Upper lobe of left lung (tissue), 6 donors: ENCODE results near the gene KRT81. TPM values are rescaled to one million over a fixed set of nuclear protein-coding genes. Genes with fewer than 3 reads are reported as not detected.

Experiments
- ATAC-seq, 2 donors: fragments of 200-7000 bp; cut with Tn5 transposase; one replicate each; pipeline ENCODE4 v1.9.1; 2022; ENCODE audit warnings: mild to moderate bottlenecking in 2 of 2, moderate library complexity in 2 of 2; ENCODE audit not compliant: low FRiP score in 2 of 2
- DNase-seq, 2 donors: peaks; one replicate each; pipeline ENCODE4 v3.0.0-alpha.2; 2019 to 2020
- H3K27ac ChIP-seq, 4 donors: fragments of 200-600 bp; sonication (generic); one replicate each; pipeline ENCODE4 v1.5.1; 2016 to 2019
- H3K27me3 ChIP-seq, 4 donors: fragments of 200-600 bp; sonication (generic); one replicate each; pipeline ENCODE4 v1.5.1; 2017 to 2019
- H3K36me3 ChIP-seq, 4 donors: fragments of 200-600 bp; sonication (generic); one replicate each; pipeline ENCODE4 v1.5.1; 2016 to 2019
- H3K4me1 ChIP-seq, 4 donors: fragments of 200-600 bp; sonication (generic); one replicate each; pipeline ENCODE4 v1.5.1; 2018 to 2019
- H3K4me3 ChIP-seq, 4 donors: fragments of 200-600 bp; sonication (generic); one replicate each; pipeline ENCODE4 v1.5.1; 2017 to 2019; ENCODE audit warnings: mild to moderate bottlenecking in 2 of 4, moderate library complexity in 1 of 4
- H3K9me3 ChIP-seq, 4 donors: fragments of 200-600 bp; sonication (generic); one replicate each; pipeline ENCODE4 v1.5.1; 2018 to 2019
- CTCF ChIP-seq, 6 experiments: fragments of 450-650 bp in 4 of 6; fragments of 200-600 bp in 2 of 6; sonication (generic) in 2 of 6; IDR thresholded peaks; one replicate each; pipeline ENCODE4 v1.5.1; 2016 to 2019; ENCODE audit warnings: antibody characterized with exemption in 6 of 6
- EP300 ChIP-seq, 4 donors: sonication (generic); formaldehyde crosslinking; IDR thresholded peaks; one replicate each; pipeline ENCODE4 v1.5.1; 2017; ENCODE audit warnings: antibody characterized with exemption in 4 of 4, control low read depth in 2 of 4
- POLR2A ChIP-seq, 4 donors: fragments of 450-650 bp; IDR thresholded peaks; one replicate each; pipeline ENCODE4 v1.5.1; 2016 to 2017; ENCODE audit warnings: antibody characterized with exemption in 4 of 4, mild to moderate bottlenecking in 2 of 4
- POLR2AphosphoS5 ChIP-seq, 2 donors: sonication (generic); formaldehyde crosslinking; IDR thresholded peaks; one replicate each; pipeline ENCODE4 v1.5.1; 2017; ENCODE audit warnings: antibody characterized with exemption in 2 of 2
- WGBS, 2 donors: methylation state at CpG; one replicate each; pipeline ENCODE4 v1.1.5; 2017 to 2018; 5-methylcytosine and 5-hydroxymethylcytosine counted together
- total RNA-seq, 6 donors: library from RNA; depleted of rRNA in 4 of 6; stranded (reverse); fragments of >200 nt in 4 of 6; gene quantifications; one replicate each; pipeline versions ENCODE4 v1.1.0 to v1.2.1, GENCODE V29; 2016 to 2021
- donor health status: DM: no; HTN: no; CAD: no; lungs with moderate emphysema.
- donor health status: DM: no; HTN: yes; CAD: no; lungs with severe emphysema.

Gene KRT81
- total RNA-seq, 6 donors from 2014 or later = 0.39 to 1.4 (median 0.52) TPM; not detected in 2

- WGBS, 2 donors = 52 to 81% methylated on average over 5 to 18 of the region's 18 CpGs
- TF ChIP-seq EP300 (IDR thresholded peaks at IDR 0.05) = peak in 1 of 4 donors; percentile 46
- peak in 1 of 4 donors; percentile 19 for TF ChIP-seq POLR2A (IDR thresholded peaks at IDR 0.05)
- no peak for TF ChIP-seq CTCF (IDR thresholded peaks at IDR 0.05)
- no peak for TF ChIP-seq POLR2AphosphoS5 (IDR thresholded peaks at IDR 0.05)
- ATAC-seq = peak in 1 of 2 donors; percentile 19
- peaks cover 8 to 38% (median 18%) of the 10 kb centered on the region in 4 donors for H3K4me1 ChIP-seq
- no peak overlapping the region for H3K4me3 ChIP-seq
- peak in 1 of 2 donors; percentile 71 for DNase-seq
- H3K27ac ChIP-seq = peak overlapping the region; percentile 17 to 71 (median 58)
- H3K36me3 ChIP-seq = peaks cover 0 to 15% (median 3%) of the 10 kb centered on the region in 4 donors
- no peaks in the 10 kb centered on the region for H3K9me3 ChIP-seq
- peaks cover 0 to 5% (median 2%) of the 10 kb centered on the region in 4 donors for H3K27me3 ChIP-seq
Observed at GRCh38 chr12:52248541-52249461, 42.5 kb downstream of the KRT81 start.

GRCh38 chr12:52247622-52248540, 43.5 kb downstream of the KRT81 start:
- peaks cover 0 to 19% (median 3%) of the 10 kb centered on the region in 4 donors for H3K36me3 ChIP-seq
- ATAC-seq = no peak
- 85 to 90% methylated on average over 10 of the region's 10 CpGs for WGBS, 2 donors
- peak overlapping the region; percentile 17 to 71 (median 58) for H3K27ac ChIP-seq
- TF ChIP-seq EP300 (IDR thresholded peaks at IDR 0.05) = no peak
- no peak for TF ChIP-seq POLR2AphosphoS5 (IDR thresholded peaks at IDR 0.05)
- TF ChIP-seq POLR2A (IDR thresholded peaks at IDR 0.05) = no peak
- no peak for TF ChIP-seq CTCF (IDR thresholded peaks at IDR 0.05)
- DNase-seq = no peak
- H3K4me1 ChIP-seq = peaks cover 14 to 47% (median 26%) of the 10 kb centered on the region in 4 donors
- H3K27me3 ChIP-seq = peaks cover 0 to 5% (median 2%) of the 10 kb centered on the region in 4 donors
- no peak overlapping the region for H3K4me3 ChIP-seq
- H3K9me3 ChIP-seq = no peaks in the 10 kb centered on the region

GRCh38 chr12:52246720-52247621, 44.4 kb downstream of the KRT81 start:
- no peaks in the 10 kb centered on the region for H3K9me3 ChIP-seq

More at GRCh38 chr12:52246720-52247621, 44.4 kb downstream of the KRT81 start:
- no peak for TF ChIP-seq CTCF (IDR thresholded peaks at IDR 0.05)
- TF ChIP-seq POLR2AphosphoS5 (IDR thresholded peaks at IDR 0.05) = no peak
- TF ChIP-seq EP300 (IDR thresholded peaks at IDR 0.05) = peak in 1 of 4 donors; percentile 39
- no peak for TF ChIP-seq POLR2A (IDR thresholded peaks at IDR 0.05)
- Histone ChIP-seq H3K36me3 (peaks cover 0 to 19% (median 3%) of the 10 kb centered on the region in 4 donors), H3K27me3 (peaks cover 0 to 5% (median 2%) of the 10 kb centered on the region in 4 donors), H3K4me1 (peaks cover 14 to 52% (median 29%) of the 10 kb centered on the region in 4 donors), H3K27ac (peak overlapping the region; percentile 7 to 71 (median 50)), H3K4me3 (no peak overlapping the region)
- DNase-seq = peak in 1 of 2 donors; percentile 59
- ATAC-seq = no peak
- WGBS, 2 donors = 62 to 64% methylated on average over 10 of the region's 10 CpGs
